HT-29 (cell line): ENCODE data around the gene GNGT2. TPM values are rescaled to one million over a fixed set of nuclear protein-coding genes. Genes with fewer than 3 reads are reported as not detected.

Experiments
- DNase-seq: peaks from one replicate; pipeline ENCODE4 v3.0.0-alpha.2; 2015; ENCODE audit warnings: low spot score
- total RNA-seq: library from RNA; depleted of rRNA; stranded (reverse); fragments of >200 nt; shearing (Covaris generic); gene quantifications from 2 replicates; pipeline ENCODE4 v1.2.3, GENCODE V29; 2014; rRNA removed

The GNGT2 gene
- total RNA-seq = not detected in 2 replicates

- DNase-seq = no peak
These were observed at the start of gene GNGT2, which contains the start of gene ABI3 for GRCh38 chr17:49210158-49211029. GNGT2 (minus strand) TSS chr17:49210574; CDS start chr17:49207422, 3,152 bp downstream. ABI3 (plus strand) TSS chr17:49210707; CDS start chr17:49210725, 18 bp downstream.

- DNase-seq = no peak
These were observed 49.3 kb upstream of the GNGT2 start for GRCh38 chr17:49259663-49260010.

- no peak for DNase-seq
These were observed 48.0 kb upstream of the GNGT2 start for GRCh38 chr17:49258394-49258793.

- DNase-seq = no peak
These were observed 44.8 kb upstream of the GNGT2 start for GRCh38 chr17:49255125-49255524.

- no peak for DNase-seq
These were observed 43.7 kb upstream of the GNGT2 start for GRCh38 chr17:49254066-49254465.

GRCh38 chr17:49252148-49252695, 41.8 kb upstream of the GNGT2 start:
- peak; percentile 25 for DNase-seq

- no peak for DNase-seq
These were observed 39.6 kb upstream of the GNGT2 start for GRCh38 chr17:49249890-49250522.

- no peak for DNase-seq
These were observed 39.0 kb upstream of the GNGT2 start for GRCh38 chr17:49249292-49249794.

GRCh38 chr17:49247944-49248343, 37.6 kb upstream of the GNGT2 start:
- DNase-seq = no peak

GRCh38 chr17:49244839-49245238, 34.5 kb upstream of the GNGT2 start:
- no peak for DNase-seq

- no peak for DNase-seq
These were observed 32.4 kb upstream of the GNGT2 start for GRCh38 chr17:49242813-49243212.

- no peak for DNase-seq
These were observed 31.5 kb upstream of the GNGT2 start for GRCh38 chr17:49241692-49242397.

GRCh38 chr17:49241040-49241439, 30.7 kb upstream of the GNGT2 start:
- DNase-seq = no peak

- no peak for DNase-seq
These were observed 30.2 kb upstream of the GNGT2 start for GRCh38 chr17:49240619-49241018.

- no peak for DNase-seq
These were observed 29.6 kb upstream of the GNGT2 start for GRCh38 chr17:49239963-49240362.

GRCh38 chr17:49235896-49236295, 25.5 kb upstream of the GNGT2 start:
- no peak for DNase-seq

GRCh38 chr17:49234509-49235080, 24.2 kb upstream of the GNGT2 start:
- no peak for DNase-seq

- no peak for DNase-seq
These were observed 21.2 kb upstream of the GNGT2 start for GRCh38 chr17:49231563-49231894.

GRCh38 chr17:49230636-49231562, 20.5 kb upstream of the GNGT2 start, which contains the start of gene PHOSPHO1:
PHOSPHO1 (minus strand) TSS chr17:49230787; CDS start chr17:49226691, 4,096 bp downstream.
- DNase-seq = peak; percentile 33
